ENCODE data around the gene MFAP2.
A peak's percentile ranks its signal among the peaks of the same experiment; 100 is the strongest.
"Not testable (repeated sequence)": the region's sequence is repeated elsewhere in the genome, so short reads cannot be mapped to it uniquely, and the experiment has no call there.

MFAP2 gene

GRCh38 chr1:16978567-16979474 lies 1.6 kb downstream of the MFAP2 start:
- DNase-seq, result no peak

GRCh38 chr1:16978139-16978538 lies 2.3 kb downstream of the MFAP2 start:
- no peak for DNase-seq

- no peak for DNase-seq
Observed at GRCh38 chr1:16977377-16977776, 3.0 kb downstream of the MFAP2 start.

DNA sequence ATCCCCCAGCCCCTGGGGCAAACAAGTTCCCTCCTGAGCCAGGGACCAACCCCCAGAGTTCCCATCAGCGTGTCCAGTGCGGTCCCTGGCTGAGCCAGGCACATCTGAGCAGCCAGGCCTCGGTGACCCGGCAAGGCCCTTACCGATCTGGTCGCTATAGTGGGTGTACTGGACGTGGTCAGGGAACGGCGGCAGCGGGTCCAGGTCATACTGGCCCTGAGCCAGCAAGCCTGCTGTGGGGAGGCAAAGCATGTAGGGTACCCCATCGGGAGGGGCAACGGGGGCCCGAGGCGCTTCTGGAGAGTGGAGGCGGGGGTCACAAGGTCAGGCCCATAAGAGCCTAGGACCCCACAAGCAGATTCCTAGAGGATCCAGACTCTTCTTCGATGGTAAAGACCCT lies 3.5 kb downstream of the MFAP2 start:
- DNase-seq, result no peak

- no peak for DNase-seq
Observed at GRCh38 chr1:16975838-16976237, 4.6 kb downstream of the MFAP2 start.

- no peak for DNase-seq
Observed at GRCh38 chr1:16975211-16975610, 5.2 kb downstream of the MFAP2 start.

GRCh38 chr1:16973215-16973614 lies 7.2 kb downstream of the MFAP2 start:
- DNase-seq, result no peak

DNA sequence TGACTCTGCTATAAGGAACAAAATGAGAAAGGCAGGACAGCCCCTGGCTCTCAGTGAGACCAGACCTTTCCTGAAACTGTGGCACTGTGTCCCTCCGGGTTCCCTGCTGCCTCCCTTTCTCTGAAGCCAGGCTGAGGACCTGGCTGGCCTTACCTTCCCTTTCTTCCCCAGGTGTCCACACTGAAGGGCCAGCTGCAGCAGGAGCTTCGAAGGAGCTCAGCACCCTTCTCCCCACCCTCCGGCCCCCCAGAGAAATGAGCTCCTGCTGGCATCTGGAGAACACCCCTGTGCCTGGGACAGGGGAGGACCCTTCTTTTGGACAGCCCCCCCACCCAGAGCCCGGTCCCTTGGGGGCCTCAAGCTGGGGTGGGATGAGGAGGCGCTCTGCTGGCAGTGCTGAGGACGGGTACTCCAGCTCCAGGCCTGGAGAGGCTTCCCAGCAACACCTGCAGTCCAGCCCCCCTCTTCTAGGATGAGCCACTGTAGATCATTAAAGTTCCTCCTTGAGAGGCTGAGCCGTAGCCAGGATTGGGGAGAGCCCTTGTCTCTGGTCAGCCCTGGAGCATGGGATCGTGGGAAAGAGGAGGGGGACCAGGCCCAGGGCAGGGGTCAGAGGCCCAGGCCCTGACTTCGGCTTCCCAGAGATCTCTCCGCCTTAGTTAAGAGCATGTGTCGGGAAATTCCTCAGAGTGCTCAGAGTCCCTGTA lies 8.1 kb downstream of the MFAP2 start:
- no peak for DNase-seq

DNA sequence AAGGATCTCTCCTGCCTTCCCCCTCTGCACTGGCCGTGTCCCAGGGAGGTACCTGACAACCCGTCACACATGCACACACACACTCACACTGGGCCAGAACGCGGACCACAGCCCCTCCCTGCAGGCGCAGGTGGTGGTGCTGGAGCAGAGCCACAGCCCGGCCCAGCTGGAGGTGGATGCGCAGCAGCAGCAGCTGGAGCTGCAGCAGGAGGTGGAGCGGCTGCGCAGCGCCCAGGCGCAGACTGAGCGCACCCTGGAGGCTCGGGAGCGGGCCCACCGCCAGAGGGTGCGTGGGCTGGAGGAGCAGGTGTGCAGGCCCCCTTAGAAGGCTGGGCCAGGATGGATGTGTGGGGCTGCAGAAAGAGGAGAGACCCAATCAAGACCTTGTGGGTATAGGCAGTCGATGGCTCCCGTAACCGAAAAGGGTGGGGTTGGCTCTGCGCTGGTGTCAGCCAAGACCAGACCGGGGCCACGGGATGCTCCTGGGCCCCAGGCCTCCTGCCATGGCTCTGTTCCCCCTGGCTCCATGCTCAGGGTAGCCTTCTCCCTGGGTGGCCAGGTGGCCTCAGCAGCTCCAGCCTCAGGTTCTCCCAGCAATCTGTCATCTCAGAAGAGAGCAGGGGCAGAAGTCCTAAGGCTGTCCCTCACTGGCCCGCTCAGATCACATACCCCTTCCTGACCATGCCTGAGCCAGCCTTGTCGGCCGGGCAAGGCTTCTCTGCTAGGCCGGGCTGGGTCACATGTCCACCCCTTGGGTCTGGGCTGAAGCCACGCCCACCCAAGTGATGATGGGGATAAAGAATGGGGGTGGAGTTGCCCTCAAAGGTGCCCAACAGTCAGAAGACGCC lies 8.9 kb downstream of the MFAP2 start:
- DNase-seq, result no peak

GRCh38 chr1:16970132-16970910 lies 10.1 kb downstream of the MFAP2 start:
- no peak for DNase-seq

- DNase-seq, result no peak
Observed at GRCh38 chr1:16969651-16970050, 10.8 kb downstream of the MFAP2 start.

- DNase-seq, result no peak
Observed at GRCh38 chr1:16969057-16969611, 11.3 kb downstream of the MFAP2 start.

- DNase-seq, result no peak
Observed at GRCh38 chr1:16968372-16968771, 12.0 kb downstream of the MFAP2 start.

DNA sequence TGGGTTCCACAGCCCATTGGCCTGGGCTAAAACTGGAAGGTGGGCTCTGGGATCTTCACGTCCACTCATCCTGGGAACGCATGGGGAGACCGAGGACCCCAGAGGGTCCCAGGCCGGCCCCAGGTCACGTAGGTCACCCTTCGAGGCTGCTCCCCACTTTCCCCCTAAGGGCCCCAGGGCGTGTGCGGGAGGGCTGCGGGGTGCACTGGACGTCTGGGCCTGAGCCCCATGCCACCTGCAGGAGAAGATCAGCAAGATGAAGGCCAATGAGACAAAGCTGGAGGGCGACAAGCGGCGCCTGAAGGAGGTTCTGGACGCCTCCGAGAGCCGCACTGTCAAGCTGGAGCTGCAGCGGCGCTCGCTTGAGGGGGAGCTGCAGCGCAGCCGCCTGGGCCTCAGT lies 12.5 kb downstream of the MFAP2 start:
- no peak for DNase-seq

- DNase-seq, result no peak
Observed at GRCh38 chr1:16967095-16967575, 13.3 kb downstream of the MFAP2 start.

GRCh38 chr1:16966282-16966681 lies 14.1 kb downstream of the MFAP2 start:
- DNase-seq, result no peak

DNA sequence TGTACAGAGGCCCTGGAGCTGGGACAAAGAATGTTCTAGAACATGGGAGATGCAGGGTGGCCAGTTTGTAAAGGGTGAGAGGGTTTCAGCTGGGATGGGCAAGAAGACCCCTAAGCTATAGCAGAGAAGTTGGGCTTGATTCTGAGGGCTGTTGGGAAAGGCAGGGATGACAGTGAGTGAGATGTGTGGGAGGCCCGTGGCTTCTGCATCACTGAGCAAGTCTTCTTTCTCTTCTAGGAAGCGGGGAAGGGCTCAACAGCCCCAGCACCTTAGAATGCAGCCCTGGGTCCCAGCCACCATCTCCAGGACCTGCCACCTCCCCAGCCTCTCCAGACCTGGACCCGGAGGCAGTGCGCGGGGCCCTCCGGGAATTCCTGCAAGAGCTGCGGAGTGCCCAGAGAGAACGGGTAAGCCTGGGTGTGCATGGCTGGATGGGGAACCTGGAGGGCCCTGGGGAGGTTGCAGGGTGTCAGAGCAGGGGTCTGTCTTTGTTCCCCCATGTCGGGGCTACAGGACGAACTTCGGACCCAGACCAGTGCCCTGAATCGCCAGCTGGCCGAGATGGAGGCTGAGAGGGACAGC lies 14.8 kb downstream of the MFAP2 start:
- no peak for DNase-seq

GRCh38 chr1:16964169-16964568 lies 16.3 kb downstream of the MFAP2 start:
- not testable (repeated sequence) for DNase-seq

DNA sequence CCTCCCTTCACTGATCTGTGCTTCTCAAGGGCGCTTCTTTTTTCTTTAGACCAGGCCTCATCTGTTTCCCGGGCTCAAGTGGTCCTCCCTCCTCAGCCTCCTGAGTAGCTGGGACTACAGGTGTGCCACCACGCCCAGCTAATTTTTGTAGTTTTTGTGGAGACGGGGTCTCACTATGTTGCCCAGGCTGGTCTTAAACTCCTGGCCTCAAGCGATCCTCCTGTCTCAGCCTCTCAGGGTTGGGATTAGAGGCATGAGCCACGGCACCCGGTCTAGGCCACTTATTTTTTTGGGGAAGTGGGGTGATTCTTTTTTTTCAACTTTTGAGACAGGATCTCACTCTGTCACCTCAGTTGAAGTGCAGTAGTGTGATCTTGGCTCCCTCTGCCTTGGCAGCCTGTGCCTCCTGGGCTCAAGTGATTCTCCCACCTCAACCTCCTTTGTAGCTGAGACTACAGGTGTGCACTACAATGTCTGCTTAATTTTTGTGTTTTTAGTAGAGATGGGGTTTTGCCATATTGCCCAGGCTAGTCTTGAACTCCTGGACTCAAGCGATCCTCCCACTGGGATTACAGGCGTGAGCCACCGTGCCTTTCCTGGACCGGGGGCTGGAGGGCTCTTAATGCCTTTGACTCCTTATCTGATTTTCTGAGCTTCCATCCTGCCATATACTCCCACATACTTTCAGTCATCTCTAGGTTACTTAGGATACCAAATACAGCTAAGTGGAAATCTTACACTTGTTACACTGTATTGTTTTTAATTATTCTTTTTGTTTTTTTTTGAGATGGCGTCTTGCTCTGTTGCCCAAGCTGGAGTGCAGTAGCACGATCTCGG lies 18.9 kb downstream of the MFAP2 start:
- DNase-seq, result no peak

DNA sequence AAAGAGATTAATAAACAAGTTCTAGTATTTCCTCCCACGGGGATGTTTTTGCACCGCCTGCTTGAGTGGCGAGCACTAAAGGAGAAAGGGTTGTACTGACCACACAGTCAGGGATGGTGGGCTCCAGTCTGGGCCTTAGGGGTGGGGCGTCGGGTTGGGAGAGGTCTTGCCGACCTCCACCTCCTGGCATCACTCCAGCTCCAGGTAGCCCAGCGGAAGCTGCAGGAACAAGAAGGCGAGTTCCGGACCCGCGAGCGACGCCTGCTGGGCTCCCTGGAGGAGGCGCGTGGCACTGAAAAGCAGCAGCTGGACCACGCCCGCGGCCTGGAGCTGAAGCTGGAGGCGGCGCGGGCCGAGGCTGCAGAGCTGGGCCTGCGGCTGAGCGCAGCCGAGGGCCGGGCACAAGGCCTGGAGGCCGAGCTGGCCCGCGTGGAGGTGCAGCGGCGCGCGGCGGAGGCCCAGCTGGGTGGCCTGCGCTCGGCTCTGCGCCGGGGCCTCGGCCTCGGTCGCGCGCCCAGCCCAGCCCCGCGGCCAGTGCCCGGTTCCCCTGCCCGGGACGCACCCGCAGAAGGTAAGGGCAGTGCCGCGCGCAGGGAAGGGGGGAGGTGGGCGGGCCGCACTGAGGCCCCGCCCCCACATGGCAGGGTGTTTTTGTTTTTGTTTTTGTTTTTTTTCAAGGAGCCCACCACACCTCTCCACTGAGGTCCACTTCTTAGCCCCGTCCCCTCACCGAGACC lies 19.7 kb downstream of the MFAP2 start:
- peak; percentile 87 for DNase-seq

Measured in stimulated activated CD8-positive, alpha-beta memory T cell treated with anti-CD3 and anti-CD28 coated beads, Interleukin-4, amount 100 ng/mL, for 48 hours (primary cell).